ENCODE results near the gene SENP8. TPM values are rescaled to one million over a fixed set of nuclear protein-coding genes. Genes with fewer than 3 reads are reported as not detected.

Gene SENP8
- total RNA-seq, 2 donors from 2014 or later = 2.7 to 3.1 TPM

DNA sequence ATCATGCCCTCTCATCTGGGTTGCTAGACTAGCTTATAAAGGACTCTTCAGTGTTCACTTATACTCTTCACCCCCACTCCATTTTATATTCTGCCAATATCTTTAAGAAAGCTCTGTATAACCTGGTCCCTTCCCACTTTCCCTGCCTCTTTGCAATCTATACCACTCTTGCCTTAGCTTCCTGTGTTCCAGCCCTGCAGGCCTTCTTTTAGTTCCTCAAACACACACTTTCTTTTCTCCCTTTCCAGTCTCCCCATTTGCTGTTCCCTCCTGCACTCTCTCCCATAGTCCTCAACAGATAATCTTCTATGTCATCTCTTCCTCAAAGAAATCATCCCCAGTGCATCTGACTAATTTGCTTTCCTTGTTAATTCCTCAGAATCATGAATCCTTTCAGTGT, 28.7 kb downstream of the SENP8 start:
- no peak for DNase-seq
- intact Hi-C loops (cut with DNase I, micrococcal nuclease) = no loop called here
- no peak for ATAC-seq

DNA sequence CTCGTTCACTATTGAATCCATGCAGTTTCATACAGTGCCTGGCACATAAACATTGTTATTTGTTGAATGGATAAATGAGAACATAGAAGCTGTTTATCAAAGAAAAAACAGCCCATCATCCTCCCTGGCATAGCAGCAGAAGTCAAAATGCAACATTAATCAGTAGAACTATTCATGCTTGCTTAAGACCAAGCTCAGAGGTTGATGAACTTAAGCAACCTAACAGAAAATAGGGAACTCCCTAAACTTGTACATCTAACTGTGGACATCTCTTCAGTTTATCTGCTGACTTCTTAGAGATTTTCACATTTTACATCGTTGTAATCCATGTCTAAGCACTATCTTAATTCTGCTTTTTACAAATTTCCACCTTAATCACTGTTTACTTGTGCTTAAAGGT, 29.2 kb downstream of the SENP8 start:
- no peak for ATAC-seq

GRCh38 chr15:72153269-72154000, 35.2 kb downstream of the SENP8 start:
- ATAC-seq = no peak
- intact Hi-C loops (cut with DNase I, micrococcal nuclease) = loop anchor here in 1 of 2 donors (10.0 kb wide), 1 partner anchor 409 kb away; no protein-coding TSS in a partner anchor
- no peak for DNase-seq

More for the DNA sequence above, 29.2 kb downstream of the SENP8 start:
- no peak for DNase-seq
- intact Hi-C loops (cut with DNase I, micrococcal nuclease) = no loop called here

- intact Hi-C loops (cut with DNase I, micrococcal nuclease) = loop anchor here in 1 of 2 donors (10.0 kb wide), 1 partner anchor 410 kb away; no protein-coding TSS in a partner anchor
- DNase-seq (no peak), ATAC-seq (no peak)
These were observed 36.1 kb downstream of the SENP8 start for GRCh38 chr15:72154316-72154715.

GRCh38 chr15:72155003-72155621, 36.9 kb downstream of the SENP8 start:
- DNase-seq = peak; percentile 86 to 88
- intact Hi-C loops (cut with DNase I, micrococcal nuclease) = loop anchor here in 1 of 2 donors (10.0 kb wide), 1 partner anchor 410 kb away; no protein-coding TSS in a partner anchor
- ATAC-seq = peak; percentile 82

- intact Hi-C loops (cut with DNase I, micrococcal nuclease) = loop anchor here in 1 of 2 donors (10.0 kb wide), 1 partner anchor 411 kb away; no protein-coding TSS in a partner anchor
- ATAC-seq (peak; percentile 80), DNase-seq (peak; percentile 84 to 93)
These were observed 37.7 kb downstream of the SENP8 start for GRCh38 chr15:72155635-72156616.

DNA sequence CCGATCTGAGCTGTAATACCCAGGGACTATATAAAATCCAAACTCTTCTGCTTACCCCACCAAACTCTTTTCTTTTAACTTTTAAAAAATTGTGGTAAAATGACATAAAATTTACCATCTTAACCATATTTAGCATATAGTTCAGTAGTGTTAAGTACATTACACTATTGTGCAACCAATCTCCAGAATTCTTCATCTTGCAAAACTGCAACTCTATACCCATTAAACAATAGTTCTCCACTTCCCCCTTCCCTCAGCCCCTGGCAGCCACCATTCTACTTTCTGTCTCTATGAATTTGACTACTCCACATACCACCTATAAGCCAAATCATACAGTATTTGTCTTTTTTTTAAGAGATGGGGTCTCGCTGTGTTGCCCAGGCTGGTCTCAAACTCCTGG, 38.7 kb downstream of the SENP8 start:
- intact Hi-C loops (cut with DNase I, micrococcal nuclease) = loop anchor here in 1 of 2 donors (10.0 kb wide), 1 partner anchor 412 kb away; no protein-coding TSS in a partner anchor
- DNase-seq (no peak), ATAC-seq (no peak)

GRCh38 chr15:72160696-72161245, 42.6 kb downstream of the SENP8 start:
- ATAC-seq = no peak
- intact Hi-C loops (cut with DNase I, micrococcal nuclease) = no loop called here
- no peak for DNase-seq

DNA sequence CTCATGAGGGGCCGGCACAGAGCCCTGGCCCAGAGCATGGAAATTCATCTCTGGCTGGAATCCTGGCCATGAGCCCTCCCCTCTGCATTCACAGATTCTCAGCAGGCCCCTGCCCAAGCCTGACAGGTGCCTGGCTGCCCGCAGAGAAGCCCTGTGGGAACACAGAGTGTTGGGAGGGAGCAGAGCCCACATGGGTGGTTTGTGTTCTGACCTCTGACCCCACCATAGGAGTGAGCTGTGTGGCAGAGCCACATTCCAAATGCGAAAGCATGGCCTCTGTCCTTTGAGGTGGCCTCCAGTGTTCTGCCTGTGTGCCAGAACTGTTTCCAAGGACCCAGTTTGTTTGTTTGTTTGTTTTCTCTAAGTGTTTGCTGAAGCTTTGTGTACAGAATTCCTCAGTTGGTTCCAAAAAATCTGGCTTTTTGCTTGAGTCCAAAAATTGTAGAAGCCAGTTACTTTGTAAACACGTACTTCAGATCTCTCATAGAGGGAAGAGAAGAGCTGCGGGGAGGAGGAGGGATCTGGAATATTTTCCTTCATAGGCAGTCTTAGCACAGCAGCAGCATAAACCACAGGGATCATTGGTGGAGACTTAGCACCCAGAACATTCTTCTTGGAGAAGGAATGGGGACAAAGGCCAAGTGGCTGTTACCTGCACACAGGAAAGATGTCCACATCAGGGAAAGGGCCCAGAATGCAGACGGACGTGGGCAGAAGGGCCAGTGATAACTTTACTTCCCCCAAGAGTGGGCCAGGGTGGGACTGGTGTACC, 43.3 kb downstream of the SENP8 start:
- ATAC-seq = no peak
- intact Hi-C loops (cut with DNase I, micrococcal nuclease) = no loop called here
- DNase-seq = no peak

DNA sequence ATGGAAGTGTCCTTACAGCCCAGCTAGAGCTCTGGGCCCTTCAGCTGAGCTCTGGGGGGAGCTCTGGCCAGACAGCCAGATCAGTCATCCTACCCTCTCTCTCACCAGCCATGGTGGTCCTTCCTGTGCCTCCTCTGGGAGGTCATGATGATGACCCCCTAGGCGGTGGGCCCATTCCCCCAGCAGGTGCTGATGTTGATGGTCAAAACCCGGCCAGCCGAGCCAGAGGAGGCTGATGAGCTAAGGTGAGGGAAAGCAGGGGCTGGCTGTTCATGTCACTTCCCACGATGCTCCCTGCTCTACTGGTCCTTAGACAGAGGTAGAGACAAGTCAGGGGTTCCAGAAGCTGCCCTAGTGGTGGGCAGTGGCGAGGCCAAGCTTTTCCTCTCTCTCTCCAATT, 44.4 kb downstream of the SENP8 start:
- intact Hi-C loops (cut with DNase I, micrococcal nuclease) = no loop called here
- ATAC-seq = no peak
- DNase-seq = no peak

- intact Hi-C loops (cut with DNase I, micrococcal nuclease) = no loop called here
- DNase-seq (no peak), ATAC-seq (no peak)
These were observed 45.5 kb downstream of the SENP8 start for GRCh38 chr15:72163719-72164118.

DNA sequence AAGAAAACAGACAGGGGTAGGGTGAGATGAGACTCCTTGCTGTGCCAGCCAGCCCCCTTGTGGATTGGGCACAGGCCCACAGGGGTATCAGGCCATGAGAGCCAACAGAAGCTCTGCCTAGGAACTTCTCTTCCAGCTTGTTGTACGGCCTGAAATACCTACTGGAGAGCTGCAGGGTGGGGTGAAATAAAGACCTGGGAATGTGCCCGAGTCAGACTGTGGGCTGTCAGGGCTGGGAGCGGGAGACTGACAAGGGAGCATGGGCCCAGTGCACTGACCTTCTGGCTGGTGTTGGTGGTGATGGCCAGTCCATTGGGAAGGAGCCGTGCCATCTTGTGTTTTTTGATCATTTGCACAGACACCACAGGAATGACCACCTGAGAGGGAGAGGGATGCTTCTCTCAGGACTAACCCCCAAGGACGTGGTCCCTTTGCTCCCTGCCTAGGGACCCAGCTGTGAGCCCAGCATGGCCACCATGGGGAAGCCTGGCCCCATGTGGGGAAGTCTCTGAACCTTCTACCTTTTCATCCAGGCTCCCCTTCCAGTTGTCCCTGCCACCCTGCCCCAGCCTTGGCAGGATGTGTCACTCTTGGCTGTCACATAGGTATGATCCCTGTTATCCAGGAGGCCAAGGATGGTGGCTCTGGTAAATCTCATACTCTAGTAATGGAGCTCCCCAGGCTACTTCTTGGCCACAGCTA, 48.7 kb downstream of the SENP8 start:
- intact Hi-C loops (cut with DNase I, micrococcal nuclease) = no loop called here
- ATAC-seq (no peak), DNase-seq (no peak)

- intact Hi-C loops (cut with DNase I, micrococcal nuclease) = no loop called here
- no peak for DNase-seq
- ATAC-seq = no peak
These were observed 49.2 kb downstream of the SENP8 start for GRCh38 chr15:72167445-72167844.

- DNase-seq (no peak), ATAC-seq (no peak)
- intact Hi-C loops (cut with DNase I, micrococcal nuclease) = no loop called here
These were observed 50.1 kb downstream of the SENP8 start for GRCh38 chr15:72168131-72168807.

DNA sequence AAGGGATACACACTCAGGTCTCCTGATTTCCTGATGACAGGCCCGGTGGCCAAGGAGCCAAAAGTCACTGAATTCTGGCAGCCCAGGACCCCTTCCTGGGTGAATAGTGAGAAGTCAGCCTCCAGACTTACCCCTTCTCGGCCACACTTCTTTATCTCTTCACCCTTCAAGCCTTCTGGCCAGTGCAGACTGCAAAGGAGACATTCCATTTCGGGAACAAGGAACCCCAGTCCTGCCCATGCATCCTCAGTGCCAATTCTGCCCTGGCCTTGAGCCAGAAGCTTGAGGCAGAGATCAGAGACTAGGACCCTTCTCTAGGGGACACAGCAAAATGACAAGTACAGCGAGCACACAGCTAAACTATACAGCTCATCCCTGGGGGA, 50.6 kb downstream of the SENP8 start:
- no peak for ATAC-seq
- DNase-seq = no peak
- intact Hi-C loops (cut with DNase I, micrococcal nuclease) = no loop called here

DNA sequence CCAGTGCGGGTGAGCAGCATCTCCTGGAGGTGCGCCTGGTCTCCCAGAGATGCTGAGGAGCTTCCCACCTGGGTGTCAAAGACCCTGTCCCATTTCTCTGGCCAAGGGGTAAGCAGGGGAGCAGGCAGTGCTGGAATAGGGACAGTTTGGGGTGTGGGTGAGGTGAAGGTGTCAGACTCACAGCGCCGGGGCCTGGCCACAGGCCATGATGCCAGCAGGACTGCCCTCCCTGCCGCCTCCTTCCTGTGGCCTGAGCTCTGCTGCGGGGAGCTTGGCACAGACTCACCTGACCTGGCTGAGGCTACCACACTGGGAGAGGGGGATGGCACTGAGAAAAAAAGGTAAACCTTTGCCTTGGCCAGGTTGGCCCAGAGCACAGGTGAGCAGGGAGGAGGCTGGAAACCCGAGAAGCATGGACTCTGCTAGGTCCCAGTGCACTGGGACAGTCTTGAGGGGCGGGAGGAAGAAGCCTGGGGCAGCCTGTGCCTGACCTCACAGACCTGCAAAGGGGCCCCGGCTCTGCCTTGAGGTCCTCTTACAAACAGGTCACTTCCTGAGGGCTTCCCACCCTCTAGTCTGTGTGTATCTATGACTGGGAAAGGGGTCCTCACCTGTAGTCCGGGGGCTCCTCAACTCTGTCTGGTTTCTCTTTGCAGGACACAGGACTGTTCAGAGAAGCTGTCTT, 51.2 kb downstream of the SENP8 start:
- ATAC-seq (peak; percentile 8), DNase-seq (no peak)
- intact Hi-C loops (cut with DNase I, micrococcal nuclease) = no loop called here
